Femur (tissue), 1 donor: ENCODE data around the gene KHDC1.
"Not testable (repeated sequence)": the region's sequence is repeated elsewhere in the genome, so short reads cannot be mapped to it uniquely, and the experiment has no call there.

ENCODE experiments used
- DNase-seq: peaks from one replicate; pipeline ENCODE4 v3.0.0-alpha.2; 2017

Gene KHDC1

DNA sequence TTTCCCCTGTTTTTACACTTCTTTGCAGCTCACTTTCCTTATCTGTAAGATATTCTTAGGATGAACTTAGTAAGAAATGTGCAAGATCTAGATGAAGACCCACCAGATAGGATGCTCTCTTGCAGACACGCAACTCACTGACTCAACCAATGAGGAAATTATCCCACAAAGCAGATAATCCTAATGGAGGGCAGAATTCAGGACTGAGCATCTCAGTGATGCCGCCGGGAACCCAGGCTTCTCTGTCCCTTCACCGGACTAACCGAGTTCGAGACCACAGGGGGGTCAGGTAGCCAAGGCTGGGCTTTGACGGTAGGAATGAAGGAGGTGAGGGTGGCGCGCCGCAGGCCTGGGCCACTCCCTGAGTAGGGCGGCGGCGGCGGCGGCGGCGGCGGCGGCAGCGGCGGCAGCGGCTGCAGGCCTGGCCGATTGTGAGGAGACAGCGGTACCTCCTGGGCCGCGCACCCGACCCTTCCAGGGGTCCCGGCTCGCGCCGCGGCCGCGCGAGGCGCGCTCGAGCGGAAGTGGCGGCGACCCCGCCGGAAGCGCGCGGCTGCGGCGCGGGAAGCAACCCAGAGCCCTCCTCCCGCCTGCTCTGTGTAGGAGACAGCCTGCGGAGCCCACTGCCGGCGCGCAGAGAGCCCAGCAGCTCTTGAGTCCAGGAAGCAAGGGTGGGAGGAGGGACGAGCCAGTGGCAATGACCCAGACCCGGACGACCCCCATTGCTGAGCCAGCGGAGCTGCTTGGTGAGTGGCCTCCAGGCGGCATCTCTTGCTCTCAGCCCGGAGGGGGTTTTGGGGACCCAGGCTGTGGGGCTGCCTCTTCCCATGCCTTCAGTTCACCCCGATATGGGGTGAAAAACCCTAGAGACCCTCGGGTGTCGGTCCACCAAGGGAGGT, at the start of gene KHDC1:
Gene KHDC1, minus strand, starts transcription at position 526 of the 899 bp plus-strand sequence. CDS start 20,679 bp downstream, outside the sequence.
- peak; percentile 84 for DNase-seq

DNA sequence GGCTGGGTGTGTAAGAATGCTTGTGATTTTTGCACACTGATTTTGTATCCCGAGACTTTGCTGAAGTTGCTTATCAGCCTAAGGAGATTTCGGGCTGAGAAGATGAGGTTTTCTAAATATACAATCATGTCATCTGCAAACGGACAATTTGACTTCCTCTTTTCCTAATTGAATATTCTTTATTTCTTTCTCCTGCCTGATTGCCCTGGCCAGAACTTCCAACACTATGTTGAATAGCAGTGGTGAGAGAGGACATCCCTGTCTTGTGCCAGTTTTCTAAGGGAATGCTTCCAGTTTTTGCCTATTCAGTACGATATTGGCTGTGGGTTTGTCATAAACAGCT, 47.5 kb upstream of the KHDC1 start:
- not testable (repeated sequence) for DNase-seq

DNA sequence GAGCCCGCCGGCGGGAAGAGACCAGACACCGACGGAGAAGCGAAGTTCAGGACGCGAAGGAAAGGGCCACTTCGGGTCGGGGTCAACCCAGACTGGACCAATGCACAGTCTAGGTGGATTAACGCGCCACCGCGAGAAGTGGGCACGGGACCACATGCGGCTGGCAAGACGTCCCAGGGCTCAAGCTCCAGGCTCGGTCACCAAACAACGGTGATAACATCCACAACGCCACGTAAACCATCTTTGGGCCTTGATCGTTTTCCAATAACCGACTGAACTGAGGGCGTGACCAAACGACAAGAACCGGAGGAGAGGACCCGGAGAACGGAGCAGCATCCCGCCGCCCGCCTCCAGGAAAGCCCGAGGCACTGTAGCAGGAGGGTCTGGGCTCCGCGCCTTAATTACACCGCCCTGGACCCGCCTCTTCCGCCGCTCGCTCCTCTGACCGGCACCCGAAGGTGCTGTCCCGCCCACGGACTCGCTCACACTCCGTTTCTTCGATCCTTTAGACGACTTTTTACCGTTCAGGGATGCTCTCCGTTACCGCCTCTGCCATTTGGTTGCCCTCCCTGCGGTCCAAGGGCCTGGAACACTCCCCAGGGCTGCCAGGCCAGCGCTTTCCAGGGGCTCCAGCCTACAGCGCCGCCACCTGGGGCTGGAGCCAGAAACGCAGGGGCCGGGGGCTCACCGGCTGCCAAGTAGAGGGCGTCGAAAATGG, 46.9 kb upstream of the KHDC1 start:
- DNase-seq, result peak; percentile 81

DNA sequence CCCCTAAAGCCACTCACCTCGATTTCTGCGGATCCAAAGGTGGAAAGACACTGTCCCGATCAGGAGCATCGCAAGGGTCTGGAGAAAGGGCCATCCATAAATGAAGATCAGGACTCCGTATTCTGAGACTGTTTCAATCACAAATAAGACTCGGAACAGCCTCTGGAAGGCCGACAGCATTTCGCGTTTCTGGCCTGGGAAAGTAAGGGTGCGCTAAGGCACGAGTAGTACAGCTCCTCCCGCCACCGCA, 46.5 kb upstream of the KHDC1 start:
- DNase-seq, result no peak

DNA sequence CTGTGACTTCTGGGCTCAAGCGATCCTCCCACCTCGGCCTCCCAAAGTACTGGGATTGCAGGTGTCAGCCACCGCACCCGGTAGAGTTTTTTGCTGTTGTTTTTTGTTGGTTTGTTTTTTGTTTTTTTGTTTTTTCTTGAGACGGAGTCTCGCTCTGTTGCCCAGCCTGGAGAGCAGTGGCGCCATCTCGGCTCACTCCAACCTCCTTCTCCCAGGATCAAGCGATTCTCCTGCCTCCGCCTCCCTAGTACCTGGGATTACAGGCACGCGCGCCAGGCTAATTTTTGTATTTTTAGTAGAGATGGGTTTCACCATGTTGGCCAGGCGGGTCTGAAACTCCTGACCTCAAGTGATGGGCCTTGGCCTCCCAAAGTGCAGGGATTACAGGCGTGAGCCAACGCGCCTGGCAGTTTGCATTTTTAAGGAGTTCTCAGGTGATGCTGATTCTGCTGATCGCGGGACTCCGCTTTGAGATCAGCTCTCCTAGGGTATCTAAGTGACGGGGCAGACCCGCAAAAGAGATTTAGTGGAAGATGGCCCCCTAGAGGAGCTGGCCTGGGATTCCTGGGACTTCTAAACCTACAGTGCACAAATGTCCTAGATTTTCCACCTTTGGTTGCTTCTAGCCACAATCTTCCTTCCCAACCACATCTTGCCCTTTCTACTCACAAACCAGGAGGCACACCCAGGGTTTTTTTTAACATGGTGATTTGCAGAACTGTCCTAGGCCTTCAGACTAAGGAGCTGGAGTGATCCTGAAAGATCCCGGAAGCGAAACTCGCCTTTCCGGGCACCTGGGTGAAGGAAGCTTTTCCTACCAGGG, 45.9 kb upstream of the KHDC1 start:
- DNase-seq, result no peak

GRCh38 chr6:73303773-73304172, 40.8 kb upstream of the KHDC1 start:
- DNase-seq, result not testable (repeated sequence)

- no peak for DNase-seq
These were observed 39.3 kb upstream of the KHDC1 start for GRCh38 chr6:73302339-73302738.

DNA sequence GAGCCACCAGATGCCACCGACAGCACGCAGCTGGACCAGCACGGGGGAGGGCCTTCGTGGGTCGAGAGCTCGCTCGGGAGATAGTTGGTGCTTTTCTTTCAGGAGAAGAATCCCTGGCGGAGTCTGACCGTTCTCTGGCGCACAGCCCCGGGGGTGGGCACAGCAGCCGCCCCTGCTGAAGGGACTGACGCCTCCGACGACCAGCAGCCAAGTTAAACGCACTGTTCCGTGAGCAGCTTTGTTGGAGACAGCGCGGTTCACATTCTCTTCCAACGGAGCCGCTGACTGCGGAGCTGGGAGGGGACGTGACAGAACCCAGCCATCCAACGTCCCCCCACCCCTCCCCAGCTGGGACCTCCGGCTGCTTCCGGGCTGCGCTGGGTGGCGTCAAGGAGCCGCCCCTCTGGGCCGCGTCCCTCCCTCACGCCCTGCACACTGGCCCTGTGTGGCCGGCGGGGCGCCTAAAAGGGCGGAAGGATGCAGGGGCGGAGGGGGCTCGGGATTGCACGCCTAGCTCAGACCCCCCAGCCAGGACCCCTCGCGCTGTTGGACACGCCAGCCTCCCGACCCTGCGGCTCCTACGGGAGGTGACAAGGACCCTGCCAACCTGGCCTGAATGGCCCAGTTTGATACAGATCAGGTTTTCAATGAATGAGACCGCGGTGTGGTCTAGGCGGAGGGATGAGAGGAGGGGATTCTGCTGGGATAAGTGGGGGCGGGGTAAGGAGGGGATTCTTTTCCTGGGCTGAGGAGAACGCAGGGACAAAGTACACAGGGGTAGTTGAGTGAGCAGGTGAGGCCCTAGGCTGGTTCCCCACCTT, 36.4 kb upstream of the KHDC1 start:
- DNase-seq, result peak; percentile 35

GRCh38 chr6:73293331-73293730, 30.3 kb upstream of the KHDC1 start:
- DNase-seq, result no peak

GRCh38 chr6:73290435-73290834, 27.4 kb upstream of the KHDC1 start:
- no peak for DNase-seq

DNA sequence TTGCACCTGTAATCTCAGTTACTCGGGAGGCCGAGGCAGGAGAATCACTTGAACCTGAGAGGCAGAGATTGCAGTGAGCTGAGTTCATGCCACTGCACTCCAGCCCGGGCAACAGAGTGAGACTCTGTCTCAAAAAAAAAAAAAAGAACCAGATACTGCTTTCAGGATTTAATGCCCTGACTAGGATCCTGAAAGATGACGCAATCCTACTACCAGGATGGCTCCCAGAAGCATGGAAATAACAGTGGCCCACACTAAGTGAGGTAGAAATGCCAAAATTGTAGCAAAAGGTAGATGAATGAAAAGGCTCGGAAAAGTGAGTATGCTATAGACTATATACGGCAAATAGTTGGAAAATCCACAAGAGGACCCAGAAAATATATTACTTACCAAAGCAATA, 23.8 kb upstream of the KHDC1 start:
- DNase-seq, result no peak

GRCh38 chr6:73285674-73286283, 22.8 kb upstream of the KHDC1 start:
- DNase-seq, result no peak

GRCh38 chr6:73282871-73283270, 19.9 kb upstream of the KHDC1 start:
- DNase-seq, result no peak

DNA sequence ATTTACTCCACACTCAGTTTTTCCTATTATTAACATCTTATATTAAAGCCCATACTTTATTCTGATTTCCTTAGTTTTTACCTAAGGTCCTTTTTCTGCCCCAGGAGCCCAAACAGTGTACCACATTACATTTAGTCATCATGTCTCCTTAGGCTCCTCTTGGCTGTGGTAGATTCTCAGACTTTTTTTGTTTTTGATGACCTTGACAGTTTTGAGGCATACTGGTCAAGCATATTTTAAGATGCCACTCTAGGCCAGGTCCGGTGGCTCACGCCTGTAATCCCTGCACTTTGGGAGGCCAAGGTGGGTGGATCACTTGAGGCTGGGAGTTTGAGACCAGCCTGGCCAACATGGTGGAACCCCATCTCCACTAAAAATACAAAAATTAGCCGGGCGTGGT, 18.7 kb upstream of the KHDC1 start:
- DNase-seq, result not testable (repeated sequence)

GRCh38 chr6:73269296-73269695, 6.3 kb upstream of the KHDC1 start:
- not testable (repeated sequence) for DNase-seq

GRCh38 chr6:73268896-73269295, 5.9 kb upstream of the KHDC1 start:
- not testable (repeated sequence) for DNase-seq

DNA sequence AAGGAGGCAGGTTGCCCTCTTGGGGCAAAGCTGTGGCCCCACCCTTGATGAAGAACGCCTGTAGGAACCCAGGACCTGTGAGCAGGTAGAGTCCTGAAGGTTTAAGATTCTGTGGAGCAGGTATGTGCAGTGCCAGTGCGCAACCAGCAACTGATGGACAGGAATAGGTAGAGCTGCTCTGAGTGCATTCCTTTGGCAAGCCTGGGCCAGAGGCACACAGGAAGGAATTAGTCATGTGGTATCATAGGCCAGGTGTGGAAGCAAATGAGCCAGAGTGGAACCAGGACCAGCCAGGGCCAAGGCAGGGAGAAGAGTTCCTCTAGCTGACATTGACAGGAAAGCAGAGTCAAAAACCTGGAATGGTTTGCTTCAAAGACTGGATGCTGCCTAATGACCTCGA, 1.4 kb upstream of the KHDC1 start:
- no peak for DNase-seq

GRCh38 chr6:73263570-73263909, 544 bp upstream of the KHDC1 start:
- DNase-seq, result no peak

GRCh38 chr6:73258721-73259120, 4.3 kb downstream of the KHDC1 start:
- no peak for DNase-seq

DNA sequence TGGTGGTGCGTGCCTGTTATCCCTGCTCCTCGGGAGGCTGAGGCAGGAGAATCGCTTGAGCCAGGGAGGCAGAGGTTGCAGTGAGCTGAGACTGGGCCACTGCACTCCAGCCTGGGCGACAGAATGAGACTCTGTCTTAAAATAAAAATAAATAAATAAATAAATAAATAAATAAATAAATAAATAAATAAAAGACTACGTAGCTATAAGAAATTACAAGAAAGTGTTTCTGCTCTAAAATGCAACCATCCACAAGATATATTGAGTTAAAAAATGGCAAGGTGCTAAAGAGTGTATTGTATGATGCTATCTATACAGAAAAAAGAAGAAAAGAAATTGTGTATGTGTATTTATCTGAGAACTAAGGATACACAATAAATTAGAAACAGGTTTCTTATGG, 8.7 kb downstream of the KHDC1 start:
- not testable (repeated sequence) for DNase-seq

GRCh38 chr6:73252703-73253102, 10.3 kb downstream of the KHDC1 start:
- no peak for DNase-seq

DNA sequence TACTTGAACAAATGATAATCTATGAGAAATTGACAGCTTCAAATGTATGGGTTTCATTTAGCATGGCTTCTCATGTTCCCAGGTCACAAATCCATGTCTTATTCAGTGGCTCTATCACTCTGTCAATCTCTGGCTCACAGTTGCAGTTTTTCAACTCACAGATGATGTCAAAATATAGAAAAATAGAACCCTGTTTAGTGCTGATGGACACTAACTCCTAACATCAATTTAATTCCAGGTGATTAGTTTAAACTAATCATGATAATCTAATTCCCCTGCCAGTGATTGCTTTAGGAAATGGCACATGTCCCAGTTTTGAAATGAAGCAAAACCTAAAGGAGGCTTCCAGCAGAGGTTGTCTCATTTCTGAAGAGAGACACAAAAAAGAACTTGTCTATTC, 13.0 kb downstream of the KHDC1 start:
- no peak for DNase-seq
